Activated naive CD8-positive, alpha-beta T cell (primary cell): Measurements from ENCODE around the gene SDK2.
"Not testable (repeated sequence)": the region's sequence is repeated elsewhere in the genome, so short reads cannot be mapped to it uniquely, and the experiment has no call there.

ENCODE experiments used
- H3K27ac Mint-ChIP-seq: one replicate; pipeline ENCODE4 v1.8.0; 2021; ENCODE audit warnings: mixed read lengths
- H3K27me3 Mint-ChIP-seq: one replicate; pipeline ENCODE4 v1.8.0; 2021; ENCODE audit warnings: mixed read lengths
- H3K36me3 Mint-ChIP-seq: one replicate; pipeline ENCODE4 v1.8.0; 2021; ENCODE audit warnings: mixed read lengths
- H3K4me1 Mint-ChIP-seq: one replicate; pipeline ENCODE4 v1.8.0; 2021; ENCODE audit warnings: low read depth, mixed read lengths
- H3K4me3 Mint-ChIP-seq: one replicate; pipeline ENCODE4 v1.8.0; 2021; ENCODE audit warnings: mild to moderate bottlenecking, mixed read lengths
- H3K9me3 Mint-ChIP-seq: one replicate; pipeline ENCODE4 v1.8.0; 2021; ENCODE audit warnings: low read depth, mixed read lengths

The SDK2 gene

GRCh38 chr17:73342050-73342522, 302.2 kb downstream of the SDK2 start:
- no peaks in the 10 kb centered on the region for H3K4me1 Mint-ChIP-seq
- no peaks in the 10 kb centered on the region for H3K36me3 Mint-ChIP-seq
- H3K9me3 Mint-ChIP-seq = no peaks in the 10 kb centered on the region
- no peak overlapping the region for H3K4me3 Mint-ChIP-seq
- H3K27ac Mint-ChIP-seq = no peak overlapping the region
- H3K27me3 Mint-ChIP-seq = no peaks in the 10 kb centered on the region

DNA sequence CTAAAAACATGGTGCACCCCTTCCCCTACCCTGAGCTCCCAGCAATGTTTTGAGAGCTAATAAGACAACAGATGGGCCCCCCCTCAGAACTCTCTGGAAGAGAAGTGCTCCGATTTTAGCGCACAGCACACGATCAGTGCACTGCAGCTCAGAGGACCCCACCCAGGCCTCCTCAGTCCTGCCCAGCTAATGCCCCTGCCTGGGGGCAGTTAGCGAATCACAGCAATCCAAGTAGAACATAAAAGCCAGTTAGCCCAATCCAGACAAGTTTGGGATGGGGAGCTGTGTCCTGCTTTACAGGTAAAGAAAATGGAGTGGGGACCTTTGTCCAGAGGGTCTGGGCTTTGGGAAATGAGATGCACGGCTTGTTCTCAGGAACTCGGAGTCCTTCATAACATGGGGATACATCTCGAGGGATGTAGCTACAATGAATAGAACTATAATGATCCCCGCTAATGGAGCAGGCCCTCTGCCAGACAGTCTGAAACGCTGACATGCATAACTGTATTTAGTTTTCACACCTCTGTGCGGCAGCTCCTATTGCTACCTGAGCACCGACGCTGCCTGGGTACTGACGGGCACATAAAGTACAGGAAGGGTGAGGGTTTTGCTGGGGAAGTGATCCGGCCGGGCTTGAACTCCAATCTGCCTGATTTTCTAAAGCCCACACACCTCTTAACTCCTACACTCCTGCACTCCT, 302.7 kb downstream of the SDK2 start:
- Mint-ChIP-seq H3K9me3 (no peaks in the 10 kb centered on the region), H3K27ac (no peak overlapping the region), H3K36me3 (no peaks in the 10 kb centered on the region), H3K4me1 (no peaks in the 10 kb centered on the region), H3K4me3 (no peak overlapping the region), H3K27me3 (no peaks in the 10 kb centered on the region)

- no peaks in the 10 kb centered on the region for H3K9me3 Mint-ChIP-seq
- no peaks in the 10 kb centered on the region for H3K27me3 Mint-ChIP-seq
- no peak overlapping the region for H3K4me3 Mint-ChIP-seq
- H3K4me1 Mint-ChIP-seq = no peaks in the 10 kb centered on the region
- no peaks in the 10 kb centered on the region for H3K36me3 Mint-ChIP-seq
- no peak overlapping the region for H3K27ac Mint-ChIP-seq
These were observed 304.1 kb downstream of the SDK2 start for GRCh38 chr17:73340093-73340596.

DNA sequence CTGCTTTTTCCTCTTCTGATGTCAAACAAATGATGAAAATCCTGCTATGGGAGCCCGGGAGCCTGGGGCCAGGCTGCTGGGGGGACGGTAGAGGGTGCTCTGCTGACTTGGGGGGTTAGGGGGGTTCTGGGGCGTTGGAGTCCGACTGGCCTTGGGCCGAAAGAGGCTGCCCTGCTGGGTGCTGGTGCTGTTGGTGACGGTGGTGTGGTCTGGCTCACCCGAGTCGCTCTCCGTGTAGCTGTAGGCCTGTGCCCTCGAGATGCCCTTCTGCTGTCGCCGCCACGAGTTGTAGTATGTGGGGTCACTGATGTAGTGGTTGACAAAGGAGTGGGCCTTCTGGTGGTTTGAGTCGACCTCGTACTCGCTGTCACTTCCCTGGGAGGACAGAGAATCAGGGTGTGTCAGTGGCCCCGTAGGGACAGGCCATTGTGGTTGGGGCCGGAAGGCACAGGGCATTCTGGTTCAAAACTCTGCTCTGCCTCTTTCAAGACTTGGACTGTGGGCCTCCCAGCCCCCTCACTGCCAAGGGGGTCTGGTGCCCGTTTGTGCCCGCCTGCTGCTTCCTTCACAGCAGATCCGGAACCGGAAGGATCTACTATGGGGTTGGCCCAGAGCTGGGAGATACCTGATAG, 305.6 kb downstream of the SDK2 start:
- H3K27ac Mint-ChIP-seq = no peak overlapping the region
- H3K4me1 Mint-ChIP-seq = no peaks in the 10 kb centered on the region
- H3K27me3 Mint-ChIP-seq = no peaks in the 10 kb centered on the region
- no peaks in the 10 kb centered on the region for H3K36me3 Mint-ChIP-seq
- no peak overlapping the region for H3K4me3 Mint-ChIP-seq
- H3K9me3 Mint-ChIP-seq = no peaks in the 10 kb centered on the region

DNA sequence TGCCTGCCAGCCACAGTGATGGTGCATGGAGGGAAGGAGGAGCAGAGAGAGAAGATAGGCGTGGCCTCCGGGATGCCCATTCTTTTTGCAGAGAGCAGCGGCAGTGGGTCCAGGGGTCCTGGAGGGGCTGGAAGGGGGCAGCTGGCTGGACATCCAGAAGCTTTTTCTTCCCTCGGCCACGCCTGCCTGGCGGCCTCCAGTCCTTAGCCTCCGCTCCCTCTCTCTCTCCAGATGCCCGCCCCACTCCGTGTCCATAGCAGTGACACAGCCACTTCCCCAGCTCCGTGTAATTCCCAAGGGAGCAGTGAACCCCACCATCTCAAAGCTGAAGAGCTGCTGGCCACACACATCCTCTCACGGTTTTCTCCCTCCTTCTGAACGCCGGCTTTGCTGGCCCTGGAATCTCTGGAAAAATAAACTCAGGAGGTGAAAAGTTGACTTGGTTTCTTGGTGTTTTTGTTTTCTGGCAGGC, 306.2 kb downstream of the SDK2 start:
- H3K27me3 Mint-ChIP-seq = no peaks in the 10 kb centered on the region
- H3K27ac Mint-ChIP-seq = no peak overlapping the region
- no peaks in the 10 kb centered on the region for H3K36me3 Mint-ChIP-seq
- H3K4me3 Mint-ChIP-seq = no peak overlapping the region
- no peaks in the 10 kb centered on the region for H3K4me1 Mint-ChIP-seq
- H3K9me3 Mint-ChIP-seq = no peaks in the 10 kb centered on the region

DNA sequence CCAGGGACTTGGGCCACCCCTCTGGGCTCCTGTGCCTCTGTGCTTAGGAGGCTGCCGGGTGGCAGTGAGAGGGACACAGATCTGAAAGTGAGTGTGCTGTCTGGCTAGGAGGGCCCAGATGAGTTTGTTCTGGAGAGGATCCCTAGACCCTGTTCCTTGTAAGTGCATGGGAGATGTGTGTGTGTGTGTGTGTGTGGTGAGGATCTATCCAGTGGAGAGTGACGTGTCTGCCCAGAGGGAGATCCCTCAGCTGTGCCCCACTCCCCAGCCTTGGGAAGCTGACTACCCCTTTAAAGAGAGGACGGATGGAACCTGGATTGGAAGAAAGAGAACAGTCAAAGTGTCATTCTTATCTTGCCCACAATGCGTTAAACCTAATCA, 306.9 kb downstream of the SDK2 start:
- H3K9me3 Mint-ChIP-seq = no peaks in the 10 kb centered on the region
- H3K4me1 Mint-ChIP-seq = no peaks in the 10 kb centered on the region
- no peaks in the 10 kb centered on the region for H3K27me3 Mint-ChIP-seq
- no peak overlapping the region for H3K4me3 Mint-ChIP-seq
- H3K27ac Mint-ChIP-seq = no peak overlapping the region
- no peaks in the 10 kb centered on the region for H3K36me3 Mint-ChIP-seq

DNA sequence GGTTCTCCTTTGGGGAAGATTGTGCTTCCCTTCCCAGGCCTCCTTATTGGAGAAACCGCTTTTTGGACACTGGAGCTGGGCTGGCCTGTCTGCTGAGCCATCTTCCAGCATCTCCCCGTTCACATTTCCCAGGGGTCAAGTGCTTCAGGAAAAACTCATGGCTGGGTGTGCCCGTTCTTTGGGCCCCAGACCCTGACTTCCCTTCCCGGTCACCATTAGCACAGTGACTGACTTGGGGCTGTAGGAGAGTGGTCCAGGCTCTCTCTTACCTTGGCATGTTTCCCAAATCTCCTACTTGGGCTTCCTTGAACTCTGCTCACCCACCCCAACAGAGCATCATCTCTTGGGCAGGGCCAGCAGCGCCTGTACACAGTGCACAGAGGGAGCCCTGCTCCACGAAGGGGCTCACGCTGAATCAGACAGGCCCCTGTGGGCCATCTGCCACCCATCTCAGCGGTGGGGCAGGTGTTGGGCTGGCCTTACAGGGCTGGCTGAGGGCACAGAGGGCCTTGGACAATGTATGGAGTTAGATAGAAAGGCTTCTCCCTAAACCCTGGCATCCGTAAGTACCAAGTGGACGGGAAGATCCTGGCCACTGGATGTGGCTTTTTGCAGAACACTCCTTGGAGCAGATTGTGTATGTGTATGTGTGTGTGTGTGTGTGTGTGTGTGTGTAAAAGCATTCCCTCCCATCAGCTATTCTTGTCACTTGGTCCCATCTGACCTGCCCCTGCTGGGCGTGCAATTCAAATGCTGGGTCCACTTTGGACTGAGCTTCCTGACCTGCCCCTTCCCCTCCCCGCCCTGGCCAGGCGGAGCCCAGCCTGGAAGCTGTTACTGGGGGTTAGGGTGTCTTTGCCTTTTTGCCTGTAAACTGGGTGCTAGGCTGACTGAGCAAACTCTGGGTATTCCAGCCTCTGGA, 307.6 kb downstream of the SDK2 start:
- no peak overlapping the region for H3K4me3 Mint-ChIP-seq

GRCh38 chr17:73335591-73336407, 308.4 kb downstream of the SDK2 start:
- no peaks in the 10 kb centered on the region for H3K9me3 Mint-ChIP-seq
- H3K27me3 Mint-ChIP-seq = no peaks in the 10 kb centered on the region
- no peaks in the 10 kb centered on the region for H3K36me3 Mint-ChIP-seq
- H3K4me3 Mint-ChIP-seq = no peak overlapping the region
- H3K4me1 Mint-ChIP-seq = no peaks in the 10 kb centered on the region
- no peak overlapping the region for H3K27ac Mint-ChIP-seq

More for the DNA sequence above, 307.6 kb downstream of the SDK2 start:
- Mint-ChIP-seq H3K27ac (no peak overlapping the region), H3K4me1 (no peaks in the 10 kb centered on the region), H3K27me3 (no peaks in the 10 kb centered on the region), H3K9me3 (no peaks in the 10 kb centered on the region), H3K36me3 (no peaks in the 10 kb centered on the region)

- no peaks in the 10 kb centered on the region for H3K9me3 Mint-ChIP-seq
- no peaks in the 10 kb centered on the region for H3K36me3 Mint-ChIP-seq
- no peak overlapping the region for H3K27ac Mint-ChIP-seq
- no peaks in the 10 kb centered on the region for H3K27me3 Mint-ChIP-seq
- H3K4me1 Mint-ChIP-seq = no peaks in the 10 kb centered on the region
- no peak overlapping the region for H3K4me3 Mint-ChIP-seq
These were observed 309.3 kb downstream of the SDK2 start for GRCh38 chr17:73334771-73335513.

DNA sequence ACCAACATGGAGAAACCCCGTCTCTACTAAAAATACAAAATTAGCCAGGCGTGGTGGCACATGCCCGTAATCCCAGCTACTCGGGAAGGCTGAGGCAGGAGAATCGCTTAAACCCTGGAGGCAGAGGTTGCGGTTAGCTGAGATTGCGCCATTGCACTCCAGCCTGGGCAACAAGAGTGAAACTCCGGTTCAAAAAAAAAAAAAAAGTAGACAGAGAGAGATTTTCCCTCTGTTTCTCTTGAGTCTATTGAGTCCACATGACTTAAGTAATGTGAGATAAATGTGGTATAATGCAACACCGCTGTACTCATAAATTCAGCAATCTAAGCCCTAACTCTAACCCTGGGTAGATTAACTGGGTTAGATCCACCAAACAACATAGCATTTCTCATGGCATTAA, 310.8 kb downstream of the SDK2 start:
- not testable (repeated sequence) for H3K4me1 Mint-ChIP-seq, H3K36me3 Mint-ChIP-seq, H3K27me3 Mint-ChIP-seq, H3K4me3 Mint-ChIP-seq, H3K9me3 Mint-ChIP-seq, H3K27ac Mint-ChIP-seq

GRCh38 chr17:73331060-73331459, 313.2 kb downstream of the SDK2 start:
- Mint-ChIP-seq H3K4me3 (no peak overlapping the region), H3K27me3 (no peaks in the 10 kb centered on the region), H3K27ac (no peak overlapping the region), H3K36me3 (no peaks in the 10 kb centered on the region), H3K9me3 (no peaks in the 10 kb centered on the region), H3K4me1 (no peaks in the 10 kb centered on the region)

- Mint-ChIP-seq H3K36me3 (no peaks in the 10 kb centered on the region), H3K9me3 (no peaks in the 10 kb centered on the region), H3K27ac (no peak overlapping the region), H3K27me3 (peaks cover 4% of the 10 kb centered on the region), H3K4me3 (no peak overlapping the region), H3K4me1 (no peaks in the 10 kb centered on the region)
These were observed 316.6 kb downstream of the SDK2 start for GRCh38 chr17:73327676-73328075.

GRCh38 chr17:73325527-73325842, 318.8 kb downstream of the SDK2 start:
- no peak overlapping the region for H3K4me3 Mint-ChIP-seq
- no peaks in the 10 kb centered on the region for H3K4me1 Mint-ChIP-seq
- H3K27ac Mint-ChIP-seq = no peak overlapping the region
- H3K9me3 Mint-ChIP-seq = no peaks in the 10 kb centered on the region
- H3K27me3 Mint-ChIP-seq = peaks cover 4% of the 10 kb centered on the region
- H3K36me3 Mint-ChIP-seq = no peaks in the 10 kb centered on the region
